ENCODE measurements around the gene SCGN.

The SCGN gene

GRCh38 chr6:25676775-25677174 lies 24.8 kb downstream of the SCGN start:
- no peak for TF ChIP-seq CTCF (IDR thresholded peaks at IDR 0.05; ENCODE audit: insufficient read depth, low read depth, low read length, missing control alignments)
- no peak for DNase-seq (ENCODE audit: low read depth)
- no peak overlapping the region for H3K4me3 ChIP-seq (ENCODE audit: low read depth, low read length)

DNA sequence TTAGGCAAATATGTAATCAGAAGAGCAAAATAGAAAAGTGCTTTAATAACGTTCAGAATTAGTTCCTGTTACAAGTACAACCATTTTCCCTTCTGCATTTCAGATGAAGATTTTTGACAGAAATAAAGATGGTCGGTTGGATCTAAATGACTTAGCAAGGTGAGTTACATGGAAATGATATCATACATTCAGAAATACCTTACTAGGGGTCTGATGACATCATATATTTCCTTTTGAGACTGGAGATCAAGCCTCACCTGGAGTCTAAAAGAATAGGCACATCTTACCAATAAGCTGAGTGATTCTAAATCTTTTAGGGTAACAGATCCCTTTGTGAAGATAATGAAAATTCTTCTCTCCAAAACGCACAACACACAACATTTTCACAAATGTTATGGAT lies 29.8 kb downstream of the SCGN start:
- no peak for TF ChIP-seq CTCF (IDR thresholded peaks at IDR 0.05; ENCODE audit: insufficient read depth, low read depth, low read length, missing control alignments)
- DNase-seq (ENCODE audit: low read depth), result no peak
- no peak overlapping the region for H3K4me3 ChIP-seq (ENCODE audit: low read depth, low read length)

DNA sequence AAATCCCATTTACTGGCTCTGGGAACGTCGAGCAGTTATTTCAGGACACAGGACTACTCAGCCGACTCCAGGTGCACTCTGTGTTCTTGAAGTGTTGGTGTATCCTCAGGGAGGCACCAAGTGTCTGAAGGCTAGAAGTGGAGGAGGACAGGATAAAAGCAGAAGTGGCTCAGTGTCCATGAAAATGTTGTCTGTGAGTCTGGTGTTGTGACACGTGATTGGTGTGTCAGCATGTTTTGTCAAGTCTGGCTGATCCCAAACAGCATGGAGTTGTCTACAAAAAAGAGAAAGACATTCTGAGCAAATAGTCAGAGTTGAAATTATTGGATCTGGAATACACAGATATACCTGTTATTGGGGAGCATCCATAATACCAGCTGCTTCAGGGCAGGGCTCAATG lies 30.3 kb downstream of the SCGN start:
- H3K4me3 ChIP-seq (ENCODE audit: low read depth, low read length), result no peak overlapping the region
- TF ChIP-seq CTCF (IDR thresholded peaks at IDR 0.05; ENCODE audit: insufficient read depth, low read depth, low read length, missing control alignments), result no peak
- DNase-seq (ENCODE audit: low read depth), result no peak

DNA sequence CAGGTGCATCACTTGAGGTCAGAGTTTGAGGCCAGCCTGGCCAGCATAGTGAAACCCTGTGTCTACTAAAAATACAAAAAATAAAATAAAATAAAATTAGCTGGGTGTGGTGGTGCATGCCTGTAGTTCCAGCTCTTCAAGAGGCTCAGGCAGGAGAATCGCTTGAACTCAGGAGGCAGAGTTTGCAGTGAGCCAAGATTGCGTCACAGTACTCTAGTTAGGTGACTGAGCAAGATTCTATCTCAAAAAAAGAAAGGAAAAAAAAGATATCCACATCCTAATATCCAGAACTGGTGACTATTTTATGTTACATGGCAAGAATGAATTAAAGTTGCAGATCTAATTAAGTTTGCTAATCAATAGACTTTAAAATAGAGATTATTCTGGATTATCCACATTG lies 32.5 kb downstream of the SCGN start:
- TF ChIP-seq CTCF (IDR thresholded peaks at IDR 0.05; ENCODE audit: insufficient read depth, low read depth, low read length, missing control alignments), result no peak
- no peak for DNase-seq (ENCODE audit: low read depth)
- no peak overlapping the region for H3K4me3 ChIP-seq (ENCODE audit: low read depth, low read length)

- no peak for TF ChIP-seq CTCF (IDR thresholded peaks at IDR 0.05; ENCODE audit: insufficient read depth, low read depth, low read length, missing control alignments)
- H3K4me3 ChIP-seq (ENCODE audit: low read depth, low read length), result no peak overlapping the region
- DNase-seq (ENCODE audit: low read depth), result no peak
Measured at GRCh38 chr6:25685251-25685650, 33.2 kb downstream of the SCGN start.

- DNase-seq (ENCODE audit: low read depth), result no peak
- no peak for TF ChIP-seq CTCF (IDR thresholded peaks at IDR 0.05; ENCODE audit: insufficient read depth, low read depth, low read length, missing control alignments)
- no peak overlapping the region for H3K4me3 ChIP-seq (ENCODE audit: low read depth, low read length)
Measured at GRCh38 chr6:25685896-25686295, 33.9 kb downstream of the SCGN start.

DNA sequence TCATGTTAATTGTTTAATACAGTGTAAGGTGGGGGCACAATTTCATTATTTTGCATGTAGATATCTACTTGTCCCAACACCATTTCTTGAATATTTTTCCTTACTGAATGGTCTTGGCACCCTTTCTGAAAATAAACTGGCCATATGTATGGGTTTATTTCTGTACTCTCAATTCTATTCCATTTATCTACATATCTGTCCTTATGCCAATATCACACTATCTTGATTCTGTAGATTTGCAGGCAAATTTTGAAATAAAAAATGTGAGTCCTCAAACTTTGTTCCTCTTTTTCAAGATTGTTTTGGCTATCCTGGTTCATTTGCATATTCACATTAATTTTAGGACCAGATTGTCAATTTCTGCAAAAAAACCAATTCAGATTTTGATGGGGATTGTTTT lies 34.8 kb downstream of the SCGN start:
- TF ChIP-seq CTCF (IDR thresholded peaks at IDR 0.05; ENCODE audit: insufficient read depth, low read depth, low read length, missing control alignments), result no peak
- H3K4me3 ChIP-seq (ENCODE audit: low read depth, low read length), result no peak overlapping the region
- no peak for DNase-seq (ENCODE audit: low read depth)

Data from GM12865 (cell line).